ENCODE data around the gene EMILIN3.

EMILIN3 gene, protein sequence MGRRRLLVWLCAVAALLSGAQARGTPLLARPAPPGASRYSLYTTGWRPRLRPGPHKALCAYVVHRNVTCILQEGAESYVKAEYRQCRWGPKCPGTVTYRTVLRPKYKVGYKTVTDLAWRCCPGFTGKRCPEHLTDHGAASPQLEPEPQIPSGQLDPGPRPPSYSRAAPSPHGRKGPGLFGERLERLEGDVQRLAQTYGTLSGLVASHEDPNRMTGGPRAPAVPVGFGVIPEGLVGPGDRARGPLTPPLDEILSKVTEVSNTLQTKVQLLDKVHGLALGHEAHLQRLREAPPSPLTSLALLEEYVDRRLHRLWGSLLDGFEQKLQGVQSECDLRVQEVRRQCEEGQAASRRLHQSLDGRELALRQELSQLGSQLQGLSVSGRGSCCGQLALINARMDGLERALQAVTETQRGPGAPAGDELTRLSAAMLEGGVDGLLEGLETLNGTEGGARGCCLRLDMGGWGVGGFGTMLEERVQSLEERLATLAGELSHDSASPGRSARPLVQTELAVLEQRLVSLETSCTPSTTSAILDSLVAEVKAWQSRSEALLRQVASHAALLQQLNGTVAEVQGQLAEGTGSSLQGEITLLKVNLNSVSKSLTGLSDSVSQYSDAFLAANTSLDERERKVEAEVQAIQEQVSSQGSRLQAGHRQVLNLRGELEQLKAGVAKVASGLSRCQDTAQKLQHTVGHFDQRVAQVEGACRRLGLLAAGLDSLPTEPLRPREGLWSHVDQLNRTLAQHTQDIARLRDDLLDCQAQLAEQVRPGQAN

DNA sequence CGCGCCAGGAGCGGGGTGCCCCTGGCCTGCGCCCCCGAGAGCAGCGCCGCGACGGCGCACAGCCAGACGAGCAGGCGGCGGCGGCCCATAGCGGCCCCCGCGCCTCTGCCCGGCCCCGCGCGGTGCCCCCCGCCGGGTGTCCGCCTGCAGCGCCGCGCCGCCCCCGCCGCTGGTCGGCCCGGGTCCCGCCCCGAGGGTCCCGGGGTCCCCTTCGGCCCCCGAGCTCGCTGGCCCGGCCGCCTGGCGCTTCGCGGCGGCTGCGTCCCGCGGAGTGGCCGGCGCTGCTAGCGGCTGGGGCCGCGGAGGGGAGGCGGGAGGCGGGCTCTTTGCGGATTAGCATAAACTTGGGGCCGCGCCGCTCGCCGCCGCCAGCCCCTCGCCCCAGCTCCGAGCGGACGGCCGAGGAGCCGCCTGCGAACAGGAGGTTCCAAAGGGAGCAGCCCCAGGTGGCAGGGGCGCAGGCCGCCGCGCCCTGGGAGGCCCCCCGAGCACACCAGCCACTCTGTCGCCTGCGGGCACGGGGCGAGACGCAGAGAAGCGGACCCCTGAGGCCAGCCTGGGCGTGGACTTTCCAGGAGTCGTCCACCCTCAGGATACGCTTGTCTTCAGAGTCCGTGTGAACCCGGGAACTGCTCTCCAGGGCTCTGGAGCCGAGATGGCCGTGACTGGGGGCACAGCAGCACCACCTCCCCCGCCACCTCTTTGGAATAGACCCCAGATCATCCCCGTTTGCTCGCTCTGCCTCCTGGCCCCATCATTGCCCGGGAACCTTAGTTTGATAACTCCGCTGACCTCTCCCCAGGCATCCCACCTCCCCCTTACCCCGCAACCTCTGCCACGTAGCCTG is at the start of gene EMILIN3:
TSS of gene EMILIN3 (minus strand) at position 273 of the 847 bp plus-strand sequence. CDS start at position 89, 184 bp downstream.
- DNase-seq, result no peak

DNA sequence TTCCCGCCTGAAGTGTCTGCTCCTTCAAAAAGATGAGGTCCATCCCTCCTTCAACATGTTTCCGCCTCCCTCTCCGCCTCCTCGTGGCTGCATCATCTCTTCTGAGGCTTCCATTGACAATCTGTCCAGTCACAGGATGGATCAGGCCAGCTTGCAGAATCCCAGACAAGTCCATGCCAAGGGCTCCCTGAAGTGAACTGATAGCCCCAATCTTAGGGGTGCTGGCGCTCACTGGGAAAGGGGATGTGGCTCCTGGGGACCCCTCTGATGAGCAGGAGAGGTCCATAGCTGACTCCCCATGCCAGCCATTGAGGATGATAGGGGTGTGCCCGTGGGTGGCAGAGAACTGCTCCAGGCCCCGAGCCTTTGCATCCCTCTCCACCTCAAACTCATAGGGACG is 48.6 kb upstream of the EMILIN3 start:
- DNase-seq, result no peak

GRCh38 chr20:41413169-41413568 is 46.6 kb upstream of the EMILIN3 start:
- DNase-seq, result no peak

- no peak for DNase-seq
Measured at GRCh38 chr20:41412324-41413120, 45.9 kb upstream of the EMILIN3 start.

DNA sequence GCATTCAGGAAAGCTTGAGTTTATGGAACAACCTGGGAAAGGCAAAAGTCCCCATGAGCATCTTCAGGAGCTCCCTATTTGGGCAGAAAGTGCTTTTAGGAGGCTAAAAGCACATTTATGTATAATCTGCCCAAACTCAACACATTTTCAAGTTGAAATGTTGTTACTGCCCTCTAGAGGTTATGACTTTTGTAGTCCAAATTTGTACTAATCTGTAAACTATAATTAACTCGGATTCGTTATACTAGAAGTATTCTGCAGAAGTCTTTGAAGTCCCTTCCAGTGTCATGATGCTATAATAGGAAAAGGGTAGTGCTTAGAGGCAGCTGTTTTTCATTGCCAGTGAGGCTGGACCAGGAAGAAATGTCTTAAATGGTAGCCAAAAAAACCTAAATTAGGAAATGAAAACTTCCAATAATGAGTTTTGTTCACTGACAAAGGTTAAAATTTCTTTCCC is 44.8 kb upstream of the EMILIN3 start:
- DNase-seq, result no peak

DNA sequence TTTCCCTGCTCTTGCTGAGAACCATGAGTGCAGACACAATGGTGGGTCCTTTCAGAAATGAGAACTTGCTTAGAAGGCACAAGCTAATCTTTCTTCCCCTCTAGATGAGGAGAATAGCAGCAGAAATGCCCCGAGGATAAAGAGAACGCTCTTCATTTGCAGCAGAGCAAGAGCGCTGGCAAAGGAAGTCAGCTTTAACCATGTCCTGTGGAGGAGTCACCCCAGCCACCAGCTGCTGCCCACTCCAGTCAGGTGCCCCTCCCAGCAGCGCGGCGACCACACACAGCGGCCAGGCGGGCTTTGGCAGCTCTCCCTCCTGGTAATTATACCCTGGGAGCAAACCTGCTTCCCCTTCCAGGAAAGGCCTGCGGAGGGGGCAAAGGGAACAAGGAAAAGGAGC is 42.4 kb upstream of the EMILIN3 start:
- DNase-seq, result no peak

DNA sequence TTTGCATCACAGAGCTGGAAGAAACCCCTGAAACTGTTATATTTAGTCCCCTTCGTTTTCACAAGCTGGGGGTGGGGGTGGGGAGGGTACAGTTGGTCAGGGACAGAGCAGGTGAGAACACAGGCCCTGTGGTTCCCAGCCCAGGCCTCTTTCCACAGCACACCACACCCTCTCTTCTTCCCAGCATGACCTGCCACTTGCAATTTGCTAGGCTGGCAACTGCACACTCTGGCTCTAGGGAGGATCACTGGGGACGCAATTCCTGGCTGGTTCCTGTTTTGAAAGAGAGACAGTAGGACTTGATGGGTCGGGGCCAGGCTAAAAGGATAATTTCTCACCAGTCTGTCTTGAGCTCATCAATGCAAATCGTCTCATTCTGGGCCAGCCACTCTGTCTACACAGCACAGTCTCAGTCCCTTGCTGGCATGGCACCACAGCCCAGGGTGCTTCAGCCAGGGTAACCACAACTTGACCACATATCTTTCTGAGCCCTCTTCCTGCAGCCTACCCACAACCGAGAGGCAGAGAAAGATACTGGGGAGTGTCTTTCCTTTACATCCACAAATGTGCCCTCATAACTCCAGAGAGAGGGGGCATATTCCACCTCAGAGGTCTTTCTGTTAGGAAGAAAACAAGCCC is 41.7 kb upstream of the EMILIN3 start:
- no peak for DNase-seq

GRCh38 chr20:41407607-41408006 is 41.0 kb upstream of the EMILIN3 start:
- DNase-seq, result no peak

- DNase-seq, result no peak
Measured at GRCh38 chr20:41406896-41407444, 40.4 kb upstream of the EMILIN3 start.

GRCh38 chr20:41406353-41406752 is 39.7 kb upstream of the EMILIN3 start:
- no peak for DNase-seq

DNA sequence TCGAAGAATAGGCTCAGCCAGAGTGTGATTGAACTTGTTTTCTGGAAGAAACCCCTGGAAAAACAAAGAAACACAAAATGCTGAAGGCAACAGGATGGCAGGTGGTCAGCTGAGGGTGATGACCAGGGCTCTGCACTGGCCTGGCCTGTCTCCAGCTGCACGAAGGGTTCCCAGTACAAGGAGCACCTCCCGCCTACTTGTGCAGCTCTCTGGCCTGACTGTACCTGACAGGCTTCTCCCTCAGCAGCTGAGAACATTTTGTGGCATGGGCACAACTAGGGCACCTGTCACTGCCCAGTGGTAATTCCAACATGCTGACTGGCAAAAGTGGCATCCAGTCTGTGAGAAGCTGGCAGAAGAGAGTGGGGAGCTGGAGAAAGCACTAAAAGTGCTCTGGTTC is 38.8 kb upstream of the EMILIN3 start:
- no peak for DNase-seq

GRCh38 chr20:41403604-41404003 is 37.0 kb upstream of the EMILIN3 start:
- DNase-seq, result no peak

DNA sequence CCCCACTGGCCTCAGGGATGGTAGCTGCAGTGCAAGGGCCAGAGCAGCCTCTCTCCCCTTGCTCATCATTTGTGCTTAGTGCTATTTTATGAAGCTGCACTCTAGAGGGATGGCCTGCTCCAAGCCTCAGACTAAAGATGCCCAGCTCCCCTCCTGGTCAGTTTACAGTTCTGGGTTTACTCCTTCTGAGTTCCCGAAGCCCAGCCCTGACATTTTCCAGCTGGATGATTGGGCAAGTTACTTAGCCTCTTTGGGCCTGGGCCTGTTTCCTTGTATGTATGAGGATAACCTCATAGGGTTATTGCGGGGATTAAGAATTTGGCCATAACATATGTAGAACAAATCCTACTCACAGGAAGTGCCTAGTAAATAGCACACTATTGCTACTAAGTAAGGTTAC is 31.8 kb upstream of the EMILIN3 start:
- no peak for DNase-seq

GRCh38 chr20:41395667-41396664 is 29.3 kb upstream of the EMILIN3 start:
- no peak for DNase-seq

DNA sequence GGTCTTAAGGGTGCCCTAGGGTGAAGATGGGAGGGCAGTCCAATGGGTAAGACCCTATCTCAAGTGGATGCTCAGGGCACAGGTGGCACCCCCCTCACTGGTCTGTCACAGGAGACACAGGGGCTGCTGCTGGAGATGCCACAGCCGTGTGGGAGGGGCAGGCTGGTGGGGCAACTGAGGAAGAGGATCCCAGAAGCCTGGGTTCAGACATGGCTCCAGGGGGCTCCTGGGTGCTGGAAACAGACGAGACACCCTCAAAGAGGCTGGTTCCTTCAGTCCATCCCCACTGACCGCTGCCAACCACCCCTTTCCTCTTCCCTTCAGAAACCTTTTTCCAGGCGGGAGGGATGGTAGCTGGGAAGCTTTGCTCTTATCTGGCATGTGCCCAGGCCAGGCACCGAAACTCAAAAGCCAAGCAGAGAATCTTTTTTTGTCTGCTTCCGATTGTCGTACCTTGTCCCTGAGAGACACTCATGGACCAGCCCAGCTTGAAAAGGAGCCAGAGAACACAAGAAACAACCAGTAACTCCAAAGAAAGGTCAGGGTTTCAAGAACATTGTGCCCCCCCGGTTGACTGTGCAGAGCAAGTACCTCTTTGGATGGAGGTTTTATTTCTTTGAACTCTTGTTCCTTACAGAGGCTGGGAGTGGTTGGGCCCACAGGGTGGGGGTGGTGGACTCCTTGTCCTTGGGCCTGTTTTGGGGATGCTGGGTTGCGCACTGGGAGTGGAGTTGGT is 28.5 kb upstream of the EMILIN3 start:
- DNase-seq, result no peak

DNA sequence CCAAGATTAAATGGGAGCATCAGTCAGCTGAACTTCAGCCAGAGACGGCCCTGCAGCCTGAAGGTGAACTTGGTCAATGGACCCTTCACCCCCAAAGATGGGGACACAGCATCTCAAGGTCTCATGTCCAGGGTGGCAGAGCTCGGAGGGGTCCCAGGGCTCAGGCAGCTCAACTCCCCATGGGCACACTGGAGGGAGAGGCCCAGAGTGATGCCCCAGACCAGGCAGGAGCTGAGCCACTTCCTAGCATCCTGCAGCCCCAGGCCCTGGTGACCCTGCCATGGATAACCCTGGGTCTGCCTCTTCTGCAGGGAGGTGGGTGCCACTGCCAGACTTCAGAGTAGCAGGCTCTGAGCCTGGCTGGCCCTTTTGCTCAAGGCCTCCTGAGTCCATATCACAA is 27.5 kb upstream of the EMILIN3 start:
- DNase-seq, result no peak

GRCh38 chr20:41393705-41394066 is 27.1 kb upstream of the EMILIN3 start:
- no peak for DNase-seq

- no peak for DNase-seq
Measured at GRCh38 chr20:41392871-41393704, 26.5 kb upstream of the EMILIN3 start.

- DNase-seq, result no peak
Measured at GRCh38 chr20:41392295-41392694, 25.7 kb upstream of the EMILIN3 start.
